Peyer's patch (tissue), 4 donors: ENCODE measurements around the gene PTH1R.

Source experiments
- POLR2A ChIP-seq, 2 donors: fragments of 450-650 bp; IDR thresholded peaks; one replicate each; pipeline ENCODE4 v1.5.1; 2017; ENCODE audit warnings: antibody characterized with exemption in 2 of 2, mild to moderate bottlenecking in 2 of 2, moderate library complexity in 2 of 2
- TF ChIP-seq, protein P1 (sequence below), 6 experiments: fragments of 450-650 bp in 4 of 6; fragments of 200-600 bp in 2 of 6; sonication (generic) in 1 of 6; IDR thresholded peaks; one replicate each; pipeline ENCODE4 v1.5.1; 2017 to 2019; ENCODE audit warnings: antibody characterized with exemption in 6 of 6, mild to moderate bottlenecking in 3 of 6, moderate library complexity in 1 of 6

DNA sequence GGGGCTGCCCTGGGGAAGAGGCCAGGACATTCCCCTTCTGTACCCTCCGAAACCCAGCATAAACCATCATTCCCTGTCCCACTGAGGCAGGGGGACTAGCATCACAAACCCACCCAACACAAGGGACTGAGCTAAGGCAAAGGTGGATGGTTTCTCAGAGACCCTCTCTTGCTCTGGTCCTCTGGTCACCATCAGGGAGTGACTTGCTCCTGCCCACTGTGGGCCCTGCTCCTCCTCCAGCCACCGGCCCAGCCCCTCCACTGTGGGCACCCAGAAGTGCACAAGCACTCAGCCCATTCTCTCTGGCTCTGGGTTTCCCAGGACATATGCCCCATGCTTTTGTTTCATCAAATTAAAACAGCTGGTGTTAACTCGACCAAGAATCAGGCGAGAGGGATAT, 44.9 kb downstream of the PTH1R start:
- TF ChIP-seq, protein P1, sequence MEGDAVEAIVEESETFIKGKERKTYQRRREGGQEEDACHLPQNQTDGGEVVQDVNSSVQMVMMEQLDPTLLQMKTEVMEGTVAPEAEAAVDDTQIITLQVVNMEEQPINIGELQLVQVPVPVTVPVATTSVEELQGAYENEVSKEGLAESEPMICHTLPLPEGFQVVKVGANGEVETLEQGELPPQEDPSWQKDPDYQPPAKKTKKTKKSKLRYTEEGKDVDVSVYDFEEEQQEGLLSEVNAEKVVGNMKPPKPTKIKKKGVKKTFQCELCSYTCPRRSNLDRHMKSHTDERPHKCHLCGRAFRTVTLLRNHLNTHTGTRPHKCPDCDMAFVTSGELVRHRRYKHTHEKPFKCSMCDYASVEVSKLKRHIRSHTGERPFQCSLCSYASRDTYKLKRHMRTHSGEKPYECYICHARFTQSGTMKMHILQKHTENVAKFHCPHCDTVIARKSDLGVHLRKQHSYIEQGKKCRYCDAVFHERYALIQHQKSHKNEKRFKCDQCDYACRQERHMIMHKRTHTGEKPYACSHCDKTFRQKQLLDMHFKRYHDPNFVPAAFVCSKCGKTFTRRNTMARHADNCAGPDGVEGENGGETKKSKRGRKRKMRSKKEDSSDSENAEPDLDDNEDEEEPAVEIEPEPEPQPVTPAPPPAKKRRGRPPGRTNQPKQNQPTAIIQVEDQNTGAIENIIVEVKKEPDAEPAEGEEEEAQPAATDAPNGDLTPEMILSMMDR (IDR thresholded peaks at IDR 0.05), result no peak
- TF ChIP-seq POLR2A (IDR thresholded peaks at IDR 0.05), result no peak
